Ishikawa (cell line): ENCODE data around the gene ASPSCR1.

Experiments
- EP300 ChIP-seq: IDR thresholded peaks from 2 replicates; pipeline ENCODE4 v1.6.1; 2012; ENCODE audit warnings: borderline replicate concordance
- MAX ChIP-seq: IDR thresholded peaks from 2 replicates; pipeline ENCODE4 v1.6.1; 2012
- NFIC ChIP-seq: IDR thresholded peaks from 2 replicates; pipeline ENCODE4 v1.6.1; 2012
- YY1 ChIP-seq: IDR thresholded peaks from 2 replicates; pipeline ENCODE4 v1.6.1; 2012; ENCODE audit warnings: low read depth
- TF ChIP-seq, protein P1 (sequence below): IDR thresholded peaks from 2 replicates; pipeline ENCODE4 v1.6.1; 2012; ENCODE audit warnings: low read depth, mild to moderate bottlenecking

- TF ChIP-seq NFIC = no peak
- TF ChIP-seq, protein P1, sequence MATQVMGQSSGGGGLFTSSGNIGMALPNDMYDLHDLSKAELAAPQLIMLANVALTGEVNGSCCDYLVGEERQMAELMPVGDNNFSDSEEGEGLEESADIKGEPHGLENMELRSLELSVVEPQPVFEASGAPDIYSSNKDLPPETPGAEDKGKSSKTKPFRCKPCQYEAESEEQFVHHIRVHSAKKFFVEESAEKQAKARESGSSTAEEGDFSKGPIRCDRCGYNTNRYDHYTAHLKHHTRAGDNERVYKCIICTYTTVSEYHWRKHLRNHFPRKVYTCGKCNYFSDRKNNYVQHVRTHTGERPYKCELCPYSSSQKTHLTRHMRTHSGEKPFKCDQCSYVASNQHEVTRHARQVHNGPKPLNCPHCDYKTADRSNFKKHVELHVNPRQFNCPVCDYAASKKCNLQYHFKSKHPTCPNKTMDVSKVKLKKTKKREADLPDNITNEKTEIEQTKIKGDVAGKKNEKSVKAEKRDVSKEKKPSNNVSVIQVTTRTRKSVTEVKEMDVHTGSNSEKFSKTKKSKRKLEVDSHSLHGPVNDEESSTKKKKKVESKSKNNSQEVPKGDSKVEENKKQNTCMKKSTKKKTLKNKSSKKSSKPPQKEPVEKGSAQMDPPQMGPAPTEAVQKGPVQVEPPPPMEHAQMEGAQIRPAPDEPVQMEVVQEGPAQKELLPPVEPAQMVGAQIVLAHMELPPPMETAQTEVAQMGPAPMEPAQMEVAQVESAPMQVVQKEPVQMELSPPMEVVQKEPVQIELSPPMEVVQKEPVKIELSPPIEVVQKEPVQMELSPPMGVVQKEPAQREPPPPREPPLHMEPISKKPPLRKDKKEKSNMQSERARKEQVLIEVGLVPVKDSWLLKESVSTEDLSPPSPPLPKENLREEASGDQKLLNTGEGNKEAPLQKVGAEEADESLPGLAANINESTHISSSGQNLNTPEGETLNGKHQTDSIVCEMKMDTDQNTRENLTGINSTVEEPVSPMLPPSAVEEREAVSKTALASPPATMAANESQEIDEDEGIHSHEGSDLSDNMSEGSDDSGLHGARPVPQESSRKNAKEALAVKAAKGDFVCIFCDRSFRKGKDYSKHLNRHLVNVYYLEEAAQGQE = no peak
- TF ChIP-seq MAX = no peak
- no peak for TF ChIP-seq EP300
- no peak for TF ChIP-seq YY1
These were observed 45.7 kb upstream of the ASPSCR1 start for GRCh38 chr17:81931557-81932332.
